HL-60 (cell line): ENCODE results near the gene FBXO38.

Experiments
- CTCF ChIP-seq: IDR thresholded peaks from one replicate; pipeline ENCODE4 v1.5.1; 2011; ENCODE audit warnings: low read length, control low read depth, inconsistent platforms; ENCODE audit not compliant: insufficient read depth
- GABPA ChIP-seq: IDR thresholded peaks from 2 replicates; pipeline ENCODE4 v1.6.1; 2012; ENCODE audit warnings: low read depth

GRCh38 chr5:148438933-148439332 lies 55.2 kb downstream of the FBXO38 start:
- TF ChIP-seq CTCF (no peak), GABPA (no peak)
